Measurements from ENCODE around the gene PRR14.

- TF ChIP-seq EZH2phosphoT487 (IDR thresholded peaks at IDR 0.05; ENCODE audit: insufficient read depth, low read depth): no peak
- TF ChIP-seq EZH2 (IDR thresholded peaks at IDR 0.05; ENCODE audit: insufficient read depth, poor library complexity, severe bottlenecking): no peak
Measured at GRCh38 chr16:30660424-30661261, 9.9 kb downstream of the PRR14 start.
